H1 (cell line): ENCODE data around the gene EGR1. TPM values are rescaled to one million over a fixed set of nuclear protein-coding genes. Genes with fewer than 3 reads are reported as not detected.

ENCODE experiments used
- CTCF ChIA-PET: fragments of 300-600 bp; sonication (Branson Sonifier 250); formaldehyde crosslinking; loops from one replicate; lab custom pipeline; 2021; ENCODE audit not compliant: partially characterized antibody; lab: Charles Lee
- POLR2A ChIA-PET: fragments of 300-600 bp; sonication (Branson Sonifier 250); formaldehyde crosslinking; loops from one replicate; lab custom pipeline; 2021; ENCODE audit warnings: inconsistent platforms; ENCODE audit not compliant: partially characterized antibody; lab: Charles Lee
- DNase-seq, 2 experiments: peaks; one replicate each; pipeline versions ENCODE4 v3.0.0 to v3.0.0-alpha.2; 2010 to 2022; ENCODE audit warnings: low spot score in 2 of 2, low read depth in 1 of 2, mixed read lengths in 1 of 2
- FAIRE-seq: peaks from 2 replicates; lab custom pipeline; 2011; peaks lifted over from hg19 to GRCh38; lab: Jason Lieb, UNC
- H2AFZ ChIP-seq: 2 replicates; pipeline ENCODE4 v1.8.1; 2012; ENCODE audit warnings: low read length, inconsistent platforms
- H2AK5ac ChIP-seq: 2 replicates; pipeline ENCODE4 v1.6.1; 2013; ENCODE audit warnings: low read depth, low read length
- H2BK120ac ChIP-seq: replicated peaks from 2 replicates; pipeline ENCODE3; 2013; ENCODE audit warnings: low read depth, low read length, inconsistent platforms
- H2BK12ac ChIP-seq: 2 replicates; pipeline ENCODE4 v1.6.1; 2013; ENCODE audit warnings: low read depth, low read length
- H2BK15ac ChIP-seq: 2 replicates; pipeline ENCODE4 v1.6.1; 2013; ENCODE audit warnings: low read length
- H2BK20ac ChIP-seq: 2 replicates; pipeline ENCODE4 v1.6.1; 2013; ENCODE audit warnings: low read length
- H2BK5ac ChIP-seq: 2 replicates; pipeline ENCODE4 v1.6.1; 2013; ENCODE audit warnings: low read depth, low read length
- H3K14ac ChIP-seq: 2 replicates; pipeline ENCODE4 v1.6.1; 2013; ENCODE audit warnings: inconsistent platforms; ENCODE audit not compliant: insufficient read length
- H3K18ac ChIP-seq: 2 replicates; pipeline ENCODE4 v1.6.1; 2013; ENCODE audit warnings: low read length; ENCODE audit errors: extremely low read depth
- H3K23ac ChIP-seq: 2 replicates; pipeline ENCODE4 v1.6.1; 2013; ENCODE audit warnings: inconsistent platforms; ENCODE audit not compliant: insufficient read length
- H3K23me2 ChIP-seq: 2 replicates; pipeline ENCODE4 v1.6.1; 2013; ENCODE audit warnings: low read depth, low read length
- H3K27ac ChIP-seq: 2 replicates; pipeline ENCODE4 v1.6.1; 2011; ENCODE audit warnings: low read depth, low read length, inconsistent platforms
- H3K27me3 ChIP-seq, 4 experiments: replicated peaks in 1 of 4; 1 replicate in 1 of 4; 2 replicates in 3 of 4; pipeline versions ENCODE4 v1.6.1 to v1.8.1; 2011 to 2013; ENCODE audit warnings: low read length in 3 of 4, mild to moderate bottlenecking in 3 of 4, inconsistent platforms in 2 of 4, mixed read lengths in 2 of 4, moderate library complexity in 1 of 4; ENCODE audit not compliant: control insufficient read depth in 3 of 4, insufficient read depth in 3 of 4; ENCODE audit errors: extremely low read depth in 1 of 4
- H3K36me3 ChIP-seq, 4 experiments: 2 replicates each; pipeline versions ENCODE4 v1.6.1 to v1.8.1; 2011 to 2013; ENCODE audit warnings: mild to moderate bottlenecking in 4 of 4, low read length in 3 of 4, moderate library complexity in 2 of 4, control low read depth in 1 of 4, inconsistent platforms in 1 of 4; ENCODE audit not compliant: insufficient read depth in 4 of 4, control insufficient read depth in 2 of 4
- H3K4ac ChIP-seq: replicated peaks from 2 replicates; pipeline ENCODE3; 2013; ENCODE audit warnings: low read length, low read depth, mixed read lengths, inconsistent platforms; ENCODE audit not compliant: insufficient read length
- H3K4me1 ChIP-seq, 4 experiments: replicated peaks in 1 of 4; 1 replicate in 1 of 4; 2 replicates in 3 of 4; pipeline versions ENCODE4 v1.6.1 to v1.8.1; 2011 to 2013; ENCODE audit warnings: low read length in 3 of 4, inconsistent platforms in 2 of 4, mixed read lengths in 1 of 4; ENCODE audit not compliant: insufficient read depth in 4 of 4, control insufficient read depth in 3 of 4
- H3K4me2 ChIP-seq, 2 experiments: 2 replicates each; pipeline versions ENCODE4 v1.6.1 to v1.8.1; 2011 to 2013; ENCODE audit warnings: low read depth in 2 of 2, low read length in 2 of 2, control low read depth in 1 of 2, inconsistent platforms in 1 of 2, mild to moderate bottlenecking in 1 of 2; ENCODE audit not compliant: insufficient read depth in 1 of 2
- H3K4me3 ChIP-seq, 4 experiments: fragments of 200-600, 300-600 bp in 1 of 4; sonication (generic), shearing (Covaris generic), sonication (Bioruptor Twin) in 1 of 4; 2 replicates each; pipeline versions ENCODE4 v1.5.1 to v1.8.1; 2011 to 2016; ENCODE audit warnings: low read length in 4 of 4, low read depth in 3 of 4, control low read depth in 2 of 4, inconsistent platforms in 2 of 4, mild to moderate bottlenecking in 2 of 4, mixed read lengths in 1 of 4, moderate library complexity in 1 of 4; ENCODE audit not compliant: insufficient read depth in 2 of 4; ENCODE audit errors: extremely low read depth in 1 of 4
- H3K56ac ChIP-seq: replicated peaks from 2 replicates; pipeline ENCODE3; 2013; ENCODE audit warnings: low read depth, mild to moderate bottlenecking, mixed read lengths, low read length, inconsistent platforms; ENCODE audit not compliant: insufficient read length
- H3K79me1 ChIP-seq: 2 replicates; pipeline ENCODE4 v1.6.1; 2013; ENCODE audit warnings: low read depth, low read length, control low read depth
- H3K79me2 ChIP-seq, 2 experiments: 2 replicates each; pipeline versions ENCODE4 v1.6.1 to v1.8.1; 2012 to 2013; ENCODE audit warnings: low read length in 2 of 2, mild to moderate bottlenecking in 2 of 2, inconsistent platforms in 1 of 2; ENCODE audit not compliant: insufficient read depth in 2 of 2, control insufficient read depth in 1 of 2
- H3K9ac ChIP-seq, 4 experiments: replicated peaks in 1 of 4; 1 replicate in 1 of 4; 2 replicates in 3 of 4; pipeline versions ENCODE4 v1.6.1 to v1.8.1; 2011 to 2013; ENCODE audit warnings: low read depth in 3 of 4, low read length in 3 of 4, control low read depth in 2 of 4, mild to moderate bottlenecking in 2 of 4, moderate library complexity in 2 of 4, inconsistent platforms in 1 of 4; ENCODE audit errors: extremely low read depth in 1 of 4
- H3K9me3 ChIP-seq, 2 experiments: 2 replicates each; pipeline versions ENCODE4 v1.6.1 to v1.8.1; 2012 to 2013; ENCODE audit warnings: mild to moderate bottlenecking in 2 of 2, moderate library complexity in 2 of 2, control low read depth in 1 of 2, inconsistent platforms in 1 of 2, low read depth in 1 of 2, low read length in 1 of 2, mixed read lengths in 1 of 2; ENCODE audit not compliant: insufficient read depth in 2 of 2
- H4K20me1 ChIP-seq, 2 experiments: replicated peaks in 1 of 2; 2 replicates each; pipeline versions ENCODE3 to v1.8.1; 2011 to 2013; ENCODE audit warnings: inconsistent platforms in 2 of 2, low read length in 2 of 2, mild to moderate bottlenecking in 1 of 2; ENCODE audit not compliant: insufficient read depth in 2 of 2, control insufficient read depth in 1 of 2
- H4K5ac ChIP-seq: 2 replicates; pipeline ENCODE4 v1.6.1; 2013; ENCODE audit warnings: low read length, low read depth, mixed read lengths, inconsistent platforms; ENCODE audit not compliant: insufficient read length
- H4K8ac ChIP-seq: 2 replicates; pipeline ENCODE4 v1.8.0; 2013; ENCODE audit warnings: mild to moderate bottlenecking, moderate library complexity, low read length, inconsistent platforms; ENCODE audit not compliant: insufficient read depth; ENCODE audit errors: extremely low read depth
- H4K91ac ChIP-seq: replicated peaks from 2 replicates; pipeline ENCODE3; 2013; ENCODE audit warnings: low read length, mixed read lengths, inconsistent platforms; ENCODE audit not compliant: insufficient read length
- JUN ChIP-seq: IDR thresholded peaks from 2 replicates; pipeline ENCODE4 v1.6.1; 2011; ENCODE audit warnings: low read depth, mild to moderate bottlenecking, improper control_type of control experiment, low read length
- KDM5A ChIP-seq: fragments of 200-600 bp; IDR thresholded peaks from 2 replicates; pipeline ENCODE4 v1.7.1; 2012; ENCODE audit warnings: mild to moderate bottlenecking, low read length, inconsistent platforms, mixed read lengths
- WGBS, 2 experiments: shearing (Covaris generic) in 1 of 2; methylation state at CpG; one replicate each; pipeline versions ENCODE4 v1.1.6 to v1.1.7; 2013 to 2015; ENCODE audit warnings: low lambda C conversion rate in 2 of 2, mixed read lengths in 2 of 2, inconsistent platforms in 1 of 2, low coverage in 1 of 2, missing lambda C conversion rate in 1 of 2; ENCODE audit not compliant: insufficient replicate concordance in 2 of 2, insufficient coverage in 1 of 2, insufficient read length in 1 of 2; ENCODE audit errors: extremely low coverage in 1 of 2, missing lambda C conversion rate in 1 of 2; 5-methylcytosine and 5-hydroxymethylcytosine counted together
- polyA plus RNA-seq, 7 experiments: library from polyadenylated mRNA; depleted of rRNA in 3 of 7; stranded (reverse) in 5 of 7; unstranded in 2 of 7; fragments of >200 nt in 5 of 7; fragments of 200-250 nt in 2 of 7; gene quantifications; 1 replicate in 5 of 7; 2 replicates in 1 of 7; 4 replicates in 1 of 7; pipeline versions ENCODE4 v1.2.1 to v1.2.3, GENCODE V29; 2011 to 2013; ENCODE audit warnings: missing spikeins in 2 of 7, mixed read lengths in 2 of 7
- total RNA-seq: library from RNA; stranded (reverse); fragmentation: NEBNext Ultra II Directional; extraction: Animal tissue kit (Norgen Biotek cat#: 25700); gene quantifications from 2 replicates; pipeline ENCODE4 v1.2.1, GENCODE V29; 2021

Gene EGR1
- total and polyA plus RNA-seq, 2 of the 8 experiments (the other 6 are each of a cell fraction or from before 2014, with no cell fraction given), result 16.2 to 35.5 TPM

GRCh38 chr5:138476918-138477317 is 11.6 kb downstream of the EGR1 start:
- WGBS, 2 experiments, result 95% methylated on average over 7 of the region's 7 CpGs; no CpG with 5 or more reads in 1 of the 2 experiments

More at GRCh38 chr5:138476918-138477317, 11.6 kb downstream of the EGR1 start:
- TF ChIP-seq JUN (no peak), KDM5A (no peak)
- Histone ChIP-seq H3K18ac (no peak overlapping the region), H3K4me2 (no peak overlapping the region), H3K27me3 (no peaks in the 10 kb centered on the region), H3K9me3 (no peaks in the 10 kb centered on the region), H2BK5ac (no peak overlapping the region), H3K4me1 (peaks cover 0 to 2% (median 2%) of the 10 kb centered on the region in 4 experiments; a peak in 3 of 7 replicates), H2BK12ac (no peak overlapping the region), H4K8ac (no peak overlapping the region), H3K79me2 (no peaks in the 10 kb centered on the region), H3K9ac (no peak overlapping the region), H2BK120ac (no peak overlapping the region), H3K23me2 (no peaks in the 10 kb centered on the region; the same call in 1 of the 2 replicates), H2BK20ac (no peak overlapping the region), H3K14ac (no peak overlapping the region), H4K91ac (no peak overlapping the region), H3K23ac (no peak overlapping the region), H3K4me3 (no peak overlapping the region), H3K27ac (no peak overlapping the region), H3K36me3 (no peaks in the 10 kb centered on the region), H3K56ac (no peak overlapping the region), H4K5ac (no peak overlapping the region), H3K79me1 (no peaks in the 10 kb centered on the region), H2AK5ac (no peak overlapping the region), H3K4ac (no peak overlapping the region), H2BK15ac (no peak overlapping the region), H2AFZ (no peak overlapping the region), H4K20me1 (peaks cover 0 to 1% of the 10 kb centered on the region in 2 experiments)
- DNase-seq, result no peak
- ChIA-PET POLR2A (interaction anchor here (2.4 to 10.1 kb wide), 2 partner anchors 12 to 16 kb away, joined by 5 to 105 read pairs; partner anchors contain the start of gene EGR1), CTCF (interaction anchor here (0.7 to 2.0 kb wide), 2 partner anchors 10 to 11 kb away, joined by 4 to 6 read pairs; partner anchors contain the start of gene EGR1)
- FAIRE-seq, result no peak
